Liver (tissue), 9 donors: Measurements from ENCODE around the gene CLCN4. TPM values are rescaled to one million over a fixed set of nuclear protein-coding genes. Genes with fewer than 3 reads are reported as not detected.

ENCODE experiments used
- DNase-seq: peaks from one replicate; pipeline ENCODE4 v3.0.0-alpha.2; 2017; ENCODE audit warnings: low spot score
- H3K27ac ChIP-seq, 2 donors: one replicate each; pipeline ENCODE4 v1.7.0; 2013; ENCODE audit warnings: inconsistent platforms in 2 of 2, low read length in 2 of 2, control low read depth in 1 of 2, low read depth in 1 of 2, mild to moderate bottlenecking in 1 of 2
- H3K27me3 ChIP-seq, 4 donors: one replicate each; pipeline versions ENCODE4 v1.6.1 to v1.7.0; 2013; ENCODE audit warnings: low read length in 3 of 4, inconsistent platforms in 1 of 4, mild to moderate bottlenecking in 1 of 4, moderate library complexity in 1 of 4; ENCODE audit not compliant: control insufficient read depth in 4 of 4, insufficient read depth in 4 of 4
- H3K36me3 ChIP-seq, 4 donors: one replicate each; pipeline versions ENCODE4 v1.6.1 to v1.7.0; 2013; ENCODE audit warnings: low read length in 3 of 4, mild to moderate bottlenecking in 3 of 4, low read depth in 1 of 4, moderate library complexity in 1 of 4; ENCODE audit not compliant: control insufficient read depth in 4 of 4, insufficient read depth in 3 of 4
- H3K4me1 ChIP-seq, 4 donors: one replicate each; pipeline versions ENCODE4 v1.6.1 to v1.7.0; 2013; ENCODE audit warnings: low read length in 3 of 4, mild to moderate bottlenecking in 3 of 4, moderate library complexity in 1 of 4; ENCODE audit not compliant: control insufficient read depth in 4 of 4, insufficient read depth in 4 of 4
- H3K4me3 ChIP-seq, 3 donors: one replicate each; pipeline versions ENCODE4 v1.6.1 to v1.7.0; 2013; ENCODE audit warnings: low read length in 3 of 3, control low read depth in 1 of 3, low read depth in 1 of 3, mild to moderate bottlenecking in 1 of 3
- H3K9ac ChIP-seq, 2 donors: one replicate each; pipeline ENCODE4 v1.7.0; 2013; ENCODE audit warnings: low read length in 2 of 2, mild to moderate bottlenecking in 2 of 2, moderate library complexity in 2 of 2, control low read depth in 1 of 2, low read depth in 1 of 2
- H3K9me3 ChIP-seq, 4 donors: one replicate each; pipeline versions ENCODE4 v1.6.1 to v1.7.0; 2013; ENCODE audit warnings: low read length in 3 of 4; ENCODE audit not compliant: control insufficient read depth in 4 of 4
- EGR1 ChIP-seq, 2 donors: IDR thresholded peaks; 2 replicates each; pipeline ENCODE4 v1.6.1; 2016 to 2018; ENCODE audit warnings: antibody characterized with exemption in 2 of 2, low read depth in 2 of 2
- FOXA1 ChIP-seq: IDR thresholded peaks from 2 replicates; pipeline ENCODE4 v1.6.1; 2016; ENCODE audit warnings: antibody characterized with exemption
- FOXA2 ChIP-seq: IDR thresholded peaks from 2 replicates; pipeline ENCODE4 v1.6.1; 2016; ENCODE audit warnings: antibody characterized with exemption
- GABPA ChIP-seq, 2 donors: IDR thresholded peaks in 1 of 2; conservative IDR thresholded peaks in 1 of 2; 2 replicates each; pipeline ENCODE4 v1.6.1; 2016; ENCODE audit warnings: antibody characterized with exemption in 2 of 2, mild to moderate bottlenecking in 1 of 2, moderate library complexity in 1 of 2
- HNF4A ChIP-seq, 2 donors: conservative IDR thresholded peaks; 2 replicates each; pipeline ENCODE4 v1.6.1; 2016; ENCODE audit warnings: antibody characterized with exemption in 2 of 2, mild to moderate bottlenecking in 2 of 2
- HNF4G ChIP-seq: IDR thresholded peaks from 2 replicates; pipeline ENCODE4 v1.6.1; 2016; ENCODE audit warnings: antibody characterized with exemption
- JUND ChIP-seq, 2 donors: IDR thresholded peaks; 2 replicates each; pipeline ENCODE4 v1.6.1; 2016; ENCODE audit warnings: antibody characterized with exemption in 2 of 2
- MAX ChIP-seq: IDR thresholded peaks from 2 replicates; pipeline ENCODE4 v1.6.1; 2016; ENCODE audit warnings: antibody characterized with exemption
- NR2F2 ChIP-seq: IDR thresholded peaks from 2 replicates; pipeline ENCODE4 v1.6.1; 2016; ENCODE audit warnings: antibody characterized with exemption
- RAD21 ChIP-seq, 2 donors: IDR thresholded peaks; 2 replicates each; pipeline ENCODE4 v1.6.1; 2016; ENCODE audit warnings: antibody characterized with exemption in 2 of 2, mild to moderate bottlenecking in 2 of 2
- REST ChIP-seq: IDR thresholded peaks from 2 replicates; pipeline ENCODE4 v1.6.1; 2016; ENCODE audit warnings: antibody characterized with exemption, mild to moderate bottlenecking
- RXRA ChIP-seq, 2 donors: IDR thresholded peaks; 2 replicates each; pipeline ENCODE4 v1.6.1; 2017 to 2018; ENCODE audit warnings: antibody characterized with exemption in 2 of 2, mild to moderate bottlenecking in 1 of 2
- SP1 ChIP-seq: IDR thresholded peaks from 2 replicates; pipeline ENCODE4 v1.6.1; 2018; ENCODE audit warnings: antibody characterized with exemption, mild to moderate bottlenecking
- TAF1 ChIP-seq: conservative IDR thresholded peaks from 2 replicates; pipeline ENCODE4 v1.6.1; 2016; ENCODE audit warnings: antibody characterized with exemption, mild to moderate bottlenecking
- YY1 ChIP-seq: IDR thresholded peaks from 2 replicates; pipeline ENCODE4 v1.6.1; 2016; ENCODE audit warnings: antibody characterized with exemption, mild to moderate bottlenecking
- polyA plus RNA-seq, 2 donors: library from polyadenylated mRNA; stranded (reverse) in 1 of 2; unstranded in 1 of 2; fragments of 200-250 nt in 1 of 2; fragments of >200 nt in 1 of 2; fragmentation: Nextera tagmentation in 1 of 2; extraction: Ambion mirVana in 1 of 2; gene quantifications; one replicate each; pipeline versions ENCODE4 v1.2.1 to v1.2.3, GENCODE V29; 2013 to 2015
- total RNA-seq, 2 donors: library from RNA; depleted of rRNA; stranded (reverse); fragments of >200 nt; gene quantifications; one replicate each; pipeline ENCODE4 v1.2.3, GENCODE V29; 2014
- TF ChIP-seq, protein P1 (sequence below): IDR thresholded peaks from 2 replicates; pipeline ENCODE4 v1.6.1; 2016; ENCODE audit warnings: antibody characterized with exemption
- TF ChIP-seq, protein P2 (sequence below): IDR thresholded peaks from 2 replicates; pipeline ENCODE4 v1.6.1; 2016; ENCODE audit warnings: antibody characterized with exemption
- TF ChIP-seq, protein P3 (sequence below): fragments of 150-350 bp; IDR thresholded peaks from 2 replicates; pipeline ENCODE4 v1.5.1; 2017; ENCODE audit warnings: improper control_type of control experiment, low read depth, low read length; ENCODE audit not compliant: missing input control
- donor health status: healthy.
- donor health status: healthy.
- donor health status: healthy.
- donor health status: healthy.
- donor health status: healthy.

The CLCN4 gene
- total and polyA plus RNA-seq, 4 donors, result 1.5 to 10.9 (median 4.0) TPM

- Histone ChIP-seq H3K27ac (no peak overlapping the region), H3K9me3 (no peaks in the 10 kb centered on the region), H3K4me3 (no peak overlapping the region), H3K9ac (no peak overlapping the region), H3K4me1 (no peaks in the 10 kb centered on the region), H3K27me3 (peaks cover 0 to 2% (median 0%) of the 10 kb centered on the region in 4 donors), H3K36me3 (no peaks in the 10 kb centered on the region)
- DNase-seq, result no peak
- no peak for TF ChIP-seq TAF1
- no peak for TF ChIP-seq NR2F2
- TF ChIP-seq, protein P1, sequence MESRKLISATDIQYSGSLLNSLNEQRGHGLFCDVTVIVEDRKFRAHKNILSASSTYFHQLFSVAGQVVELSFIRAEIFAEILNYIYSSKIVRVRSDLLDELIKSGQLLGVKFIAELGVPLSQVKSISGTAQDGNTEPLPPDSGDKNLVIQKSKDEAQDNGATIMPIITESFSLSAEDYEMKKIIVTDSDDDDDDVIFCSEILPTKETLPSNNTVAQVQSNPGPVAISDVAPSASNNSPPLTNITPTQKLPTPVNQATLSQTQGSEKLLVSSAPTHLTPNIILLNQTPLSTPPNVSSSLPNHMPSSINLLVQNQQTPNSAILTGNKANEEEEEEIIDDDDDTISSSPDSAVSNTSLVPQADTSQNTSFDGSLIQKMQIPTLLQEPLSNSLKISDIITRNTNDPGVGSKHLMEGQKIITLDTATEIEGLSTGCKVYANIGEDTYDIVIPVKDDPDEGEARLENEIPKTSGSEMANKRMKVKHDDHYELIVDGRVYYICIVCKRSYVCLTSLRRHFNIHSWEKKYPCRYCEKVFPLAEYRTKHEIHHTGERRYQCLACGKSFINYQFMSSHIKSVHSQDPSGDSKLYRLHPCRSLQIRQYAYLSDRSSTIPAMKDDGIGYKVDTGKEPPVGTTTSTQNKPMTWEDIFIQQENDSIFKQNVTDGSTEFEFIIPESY, result no peak
- no peak for TF ChIP-seq HNF4G
- TF ChIP-seq FOXA1, result no peak
- TF ChIP-seq RAD21 (IDR thresholded peaks at IDR 0.05), result no peak
- no peak for TF ChIP-seq EGR1 (IDR thresholded peaks at IDR 0.05; ENCODE audit: low read depth in 2 of 2)
- TF ChIP-seq REST, result no peak
- no peak for TF ChIP-seq RXRA (IDR thresholded peaks at IDR 0.05)
- no peak for TF ChIP-seq JUND (IDR thresholded peaks at IDR 0.05)
- no peak for TF ChIP-seq FOXA2
- TF ChIP-seq MAX, result no peak
- TF ChIP-seq, protein P2, sequence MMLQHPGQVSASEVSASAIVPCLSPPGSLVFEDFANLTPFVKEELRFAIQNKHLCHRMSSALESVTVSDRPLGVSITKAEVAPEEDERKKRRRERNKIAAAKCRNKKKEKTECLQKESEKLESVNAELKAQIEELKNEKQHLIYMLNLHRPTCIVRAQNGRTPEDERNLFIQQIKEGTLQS, result no peak
- TF ChIP-seq SP1, result no peak
- TF ChIP-seq, protein P3, sequence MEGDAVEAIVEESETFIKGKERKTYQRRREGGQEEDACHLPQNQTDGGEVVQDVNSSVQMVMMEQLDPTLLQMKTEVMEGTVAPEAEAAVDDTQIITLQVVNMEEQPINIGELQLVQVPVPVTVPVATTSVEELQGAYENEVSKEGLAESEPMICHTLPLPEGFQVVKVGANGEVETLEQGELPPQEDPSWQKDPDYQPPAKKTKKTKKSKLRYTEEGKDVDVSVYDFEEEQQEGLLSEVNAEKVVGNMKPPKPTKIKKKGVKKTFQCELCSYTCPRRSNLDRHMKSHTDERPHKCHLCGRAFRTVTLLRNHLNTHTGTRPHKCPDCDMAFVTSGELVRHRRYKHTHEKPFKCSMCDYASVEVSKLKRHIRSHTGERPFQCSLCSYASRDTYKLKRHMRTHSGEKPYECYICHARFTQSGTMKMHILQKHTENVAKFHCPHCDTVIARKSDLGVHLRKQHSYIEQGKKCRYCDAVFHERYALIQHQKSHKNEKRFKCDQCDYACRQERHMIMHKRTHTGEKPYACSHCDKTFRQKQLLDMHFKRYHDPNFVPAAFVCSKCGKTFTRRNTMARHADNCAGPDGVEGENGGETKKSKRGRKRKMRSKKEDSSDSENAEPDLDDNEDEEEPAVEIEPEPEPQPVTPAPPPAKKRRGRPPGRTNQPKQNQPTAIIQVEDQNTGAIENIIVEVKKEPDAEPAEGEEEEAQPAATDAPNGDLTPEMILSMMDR, result no peak
- no peak for TF ChIP-seq HNF4A (conservative IDR thresholded peaks at IDR 0.05)
- no peak for TF ChIP-seq GABPA (IDR thresholded peaks at IDR 0.05 in 1 of 2, conservative IDR thresholded peaks at IDR 0.05 in 1 of 2)
- TF ChIP-seq YY1, result no peak
Observed at GRCh38 chrX:10195947-10196346, 39.2 kb downstream of the CLCN4 start.
